ENCODE results near the gene UNC13A. TPM values are rescaled to one million over a fixed set of nuclear protein-coding genes. Genes with fewer than 3 reads are reported as not detected.

The UNC13A gene
- total and polyA plus RNA-seq, 2 of the 8 experiments (the other 6 are each of a cell fraction or from before 2014, with no cell fraction given), result 13.1 to 47.6 TPM

DNA sequence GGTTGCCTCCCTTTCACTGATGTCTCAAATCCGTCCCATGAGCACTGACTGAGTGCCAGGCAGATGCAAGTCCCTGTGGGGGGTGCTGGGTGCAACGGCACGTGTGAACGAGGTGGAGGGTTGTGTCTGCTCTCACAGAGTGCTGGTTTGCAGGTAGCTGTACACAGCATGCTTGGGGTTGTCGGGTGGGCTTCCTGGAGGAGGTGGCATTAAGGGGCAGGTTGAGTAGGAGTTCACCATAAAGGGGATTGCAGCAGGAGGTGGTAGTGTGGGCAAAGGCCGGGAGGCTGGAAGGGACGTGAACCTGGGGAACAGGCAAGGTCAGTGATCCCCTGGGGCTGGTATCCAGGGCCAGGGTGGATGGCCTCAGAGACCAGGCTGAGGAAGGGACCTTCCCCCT is 115.5 kb downstream of the UNC13A start:
- H3K4ac ChIP-seq (replicated peaks; ENCODE audit: insufficient read length, low read depth, low read length), result no peak overlapping the region
- no peak overlapping the region for H3K18ac ChIP-seq (ENCODE audit: extremely low read depth, low read length)
- no peak overlapping the region for H2BK120ac ChIP-seq (replicated peaks; ENCODE audit: low read depth, low read length)
- no peak overlapping the region for H3K27ac ChIP-seq (ENCODE audit: low read depth, low read length)
- H3K23me2 ChIP-seq (ENCODE audit: low read depth, low read length), result no peaks in the 10 kb centered on the region; the same call in 1 of the 2 replicates
- no peak overlapping the region for H2BK12ac ChIP-seq (ENCODE audit: low read depth, low read length)
- H4K91ac ChIP-seq (replicated peaks; ENCODE audit: insufficient read length, low read length), result no peak overlapping the region
- H2AK5ac ChIP-seq (ENCODE audit: low read depth, low read length), result no peak overlapping the region
- H2AFZ ChIP-seq (ENCODE audit: low read length), result no peak overlapping the region
- no peak overlapping the region for H3K14ac ChIP-seq (ENCODE audit: insufficient read length)
- H2BK5ac ChIP-seq (ENCODE audit: low read depth, low read length), result no peak overlapping the region; the same call in 1 of the 2 replicates
- H3K79me2 ChIP-seq (ENCODE audit: control insufficient read depth in 1 of 2, insufficient read depth in 2 of 2, low read length in 2 of 2), result no peaks in the 10 kb centered on the region
- no peak overlapping the region for H3K9ac ChIP-seq (replicated peaks in 1 of 4; ENCODE audit: extremely low read depth in 1 of 4, low read depth in 3 of 4, low read length in 3 of 4)
- FAIRE-seq (no peak), DNase-seq (ENCODE audit: low read depth in 1 of 2, low spot score in 2 of 2) (no peak)
- no peaks in the 10 kb centered on the region for H3K27me3 ChIP-seq (replicated peaks in 1 of 4; ENCODE audit: control insufficient read depth in 3 of 4, extremely low read depth in 1 of 4, insufficient read depth in 3 of 4, low read length in 3 of 4)
- H3K4me3 ChIP-seq (ENCODE audit: extremely low read depth in 1 of 4, insufficient read depth in 2 of 4, low read depth in 3 of 4, low read length in 4 of 4), result no peak overlapping the region
- H3K56ac ChIP-seq (replicated peaks; ENCODE audit: insufficient read length, low read depth, low read length), result no peak overlapping the region
- no peak overlapping the region for H2BK15ac ChIP-seq (ENCODE audit: low read length)
- no peaks in the 10 kb centered on the region; the same call in 1 of the 2 replicates for H3K79me1 ChIP-seq (ENCODE audit: low read depth, low read length)
- no peaks in the 10 kb centered on the region for H3K9me3 ChIP-seq (ENCODE audit: insufficient read depth in 2 of 2, low read depth in 1 of 2, low read length in 1 of 2)
- H3K4me1 ChIP-seq (replicated peaks in 1 of 4; ENCODE audit: control insufficient read depth in 3 of 4, insufficient read depth in 4 of 4, low read length in 3 of 4), result peaks cover 0 to 2% (median 2%) of the 10 kb centered on the region in 4 experiments; a peak in 6 of 7 replicates
- no peak overlapping the region for H3K23ac ChIP-seq (ENCODE audit: insufficient read length)
- POLR2A ChIA-PET (ENCODE audit: partially characterized antibody), result no interaction called here
- peaks cover 0 to 11% (median 5%) of the 10 kb centered on the region in 4 experiments; a peak in 4 of 8 replicates for H3K36me3 ChIP-seq (ENCODE audit: control insufficient read depth in 2 of 4, insufficient read depth in 4 of 4, low read length in 3 of 4)
- no peak overlapping the region for H3K4me2 ChIP-seq (ENCODE audit: insufficient read depth in 1 of 2, low read depth in 2 of 2, low read length in 2 of 2)
- WGBS, 2 experiments (ENCODE audit: extremely low coverage in 1 of 2, insufficient coverage in 1 of 2, insufficient read length in 1 of 2, insufficient replicate concordance in 2 of 2, low coverage in 1 of 2, low lambda C conversion rate in 2 of 2, missing lambda C conversion rate in 1 of 2), result 91% methylated on average over 7 of the region's 7 CpGs; no CpG with 5 or more reads in 1 of the 2 experiments
- H4K5ac ChIP-seq (ENCODE audit: insufficient read length, low read depth, low read length), result no peak overlapping the region
- no peak overlapping the region for H2BK20ac ChIP-seq (ENCODE audit: low read length)
- H4K20me1 ChIP-seq (replicated peaks in 1 of 2; ENCODE audit: control insufficient read depth in 1 of 2, insufficient read depth in 2 of 2, low read length in 2 of 2), result peaks cover 3 to 4% of the 10 kb centered on the region in 2 experiments
- H4K8ac ChIP-seq (ENCODE audit: extremely low read depth, insufficient read depth, low read length), result no peak overlapping the region
- CTCF ChIA-PET (ENCODE audit: partially characterized antibody), result interaction anchor here (0.7 to 4.9 kb wide), 15 partner anchors 9 to 194 kb away, joined by 3 to 38 read pairs (median 5); no protein-coding TSS in a partner anchor
- TF ChIP-seq GTF2F1 (IDR thresholded peaks at IDR 0.05; ENCODE audit: borderline replicate concordance, low read depth, low read length) (no peak), CREB1 (IDR thresholded peaks at IDR 0.05) (no peak), EP300 (IDR thresholded peaks at IDR 0.05; ENCODE audit: borderline replicate concordance in 1 of 2, low read depth in 2 of 2, low read length in 2 of 2) (no peak), SAP30 (IDR thresholded peaks at IDR 0.05; ENCODE audit: insufficient read depth, insufficient replicate concordance, low read length) (no peak), RAD21 (IDR thresholded peaks at IDR 0.05 in 1 of 2, conservative IDR thresholded peaks at IDR 0.05 in 1 of 2; ENCODE audit: low read depth in 2 of 2, low read length in 2 of 2) (no peak), TAF7 (optimal IDR thresholded peaks at IDR 0.05; ENCODE audit: borderline replicate concordance, low read depth, low read length) (no peak), CHD2 (IDR thresholded peaks at IDR 0.05; ENCODE audit: low read length) (no peak), SRF (IDR thresholded peaks at IDR 0.05; ENCODE audit: low read depth, low read length) (no peak), MAFK (IDR thresholded peaks at IDR 0.05; ENCODE audit: low read depth, low read length) (no peak), YY1 (IDR thresholded peaks at IDR 0.05; ENCODE audit: low read depth, low read length) (no peak), SP1 (IDR thresholded peaks at IDR 0.05; ENCODE audit: low read depth, low read length) (no peak)
- TF ChIP-seq, protein P1, sequence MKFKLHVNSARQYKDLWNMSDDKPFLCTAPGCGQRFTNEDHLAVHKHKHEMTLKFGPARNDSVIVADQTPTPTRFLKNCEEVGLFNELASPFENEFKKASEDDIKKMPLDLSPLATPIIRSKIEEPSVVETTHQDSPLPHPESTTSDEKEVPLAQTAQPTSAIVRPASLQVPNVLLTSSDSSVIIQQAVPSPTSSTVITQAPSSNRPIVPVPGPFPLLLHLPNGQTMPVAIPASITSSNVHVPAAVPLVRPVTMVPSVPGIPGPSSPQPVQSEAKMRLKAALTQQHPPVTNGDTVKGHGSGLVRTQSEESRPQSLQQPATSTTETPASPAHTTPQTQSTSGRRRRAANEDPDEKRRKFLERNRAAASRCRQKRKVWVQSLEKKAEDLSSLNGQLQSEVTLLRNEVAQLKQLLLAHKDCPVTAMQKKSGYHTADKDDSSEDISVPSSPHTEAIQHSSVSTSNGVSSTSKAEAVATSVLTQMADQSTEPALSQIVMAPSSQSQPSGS (IDR thresholded peaks at IDR 0.05; ENCODE audit: low read length), result no peak
